IPS-NIHi7 (cell line): ENCODE data around the gene OR2T10.
"Not testable (repeated sequence)": the region's sequence is repeated elsewhere in the genome, so short reads cannot be mapped to it uniquely, and the experiment has no call there.

Source experiments
- DNase-seq: peaks from one replicate; pipeline ENCODE4 v3.0.0; 2012; ENCODE audit warnings: mixed read lengths; ENCODE audit errors: extremely low spot score

OR2T10 gene

GRCh38 chr1:248597589-248597988 is at the start of gene OR2T10:
Gene OR2T10, minus strand, starts transcription at chr1:248597700. Its CDS starts 3,932 bp downstream, at chr1:248593768.
- DNase-seq: no peak

DNA sequence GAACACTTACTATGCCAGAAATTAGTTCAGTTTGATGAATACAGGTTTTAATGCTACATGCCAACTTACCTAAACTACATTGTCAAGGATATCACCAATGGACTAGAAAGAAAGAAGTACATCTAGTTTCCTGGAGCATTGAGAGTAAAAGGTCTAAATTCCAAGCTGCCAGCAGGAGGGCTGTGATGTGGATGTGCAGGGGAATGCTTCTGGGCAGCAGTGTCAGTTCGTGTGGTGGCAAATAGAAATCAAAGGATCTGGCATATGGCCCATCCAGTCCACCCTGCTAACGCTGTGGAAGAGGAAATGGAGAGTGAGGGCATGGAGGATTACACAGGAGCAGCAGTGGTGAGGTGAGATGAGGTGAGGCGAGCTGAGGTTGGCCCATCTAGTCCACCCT is 47.7 kb upstream of the OR2T10 start, which contains the start of gene OR2T35:
Gene OR2T35, minus strand, starts transcription at position 101 of the 400 bp plus-strand sequence. CDS start 6,020 bp downstream, outside the sequence.
- DNase-seq: not testable (repeated sequence)

GRCh38 chr1:248642971-248643651 is 45.6 kb upstream of the OR2T10 start:
- not testable (repeated sequence) for DNase-seq

DNA sequence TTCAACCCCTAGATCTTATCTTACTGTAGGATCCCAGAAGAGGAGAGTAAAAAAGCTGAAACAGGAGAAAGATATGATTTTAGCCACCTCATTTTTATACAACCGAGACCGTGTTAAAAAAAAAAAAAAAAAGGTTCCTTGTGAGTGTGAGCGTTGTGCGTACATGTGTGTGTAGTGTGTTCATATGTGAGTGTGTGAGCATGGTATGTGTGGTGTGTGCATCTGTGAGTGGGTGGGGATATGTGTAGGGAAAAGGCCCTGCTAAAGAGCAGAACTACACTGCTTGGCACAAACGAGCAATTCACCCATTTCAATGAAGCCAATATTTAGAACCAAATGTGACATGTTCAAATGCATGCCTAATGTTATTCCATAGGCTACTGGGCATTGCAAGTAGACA is 44.1 kb upstream of the OR2T10 start:
- not testable (repeated sequence) for DNase-seq

- DNase-seq: not testable (repeated sequence)
Measured at GRCh38 chr1:248640906-248641305, 43.4 kb upstream of the OR2T10 start.

GRCh38 chr1:248639652-248640051 is 42.2 kb upstream of the OR2T10 start:
- not testable (repeated sequence) for DNase-seq

GRCh38 chr1:248636612-248637011 is 39.1 kb upstream of the OR2T10 start:
- DNase-seq: not testable (repeated sequence)

DNA sequence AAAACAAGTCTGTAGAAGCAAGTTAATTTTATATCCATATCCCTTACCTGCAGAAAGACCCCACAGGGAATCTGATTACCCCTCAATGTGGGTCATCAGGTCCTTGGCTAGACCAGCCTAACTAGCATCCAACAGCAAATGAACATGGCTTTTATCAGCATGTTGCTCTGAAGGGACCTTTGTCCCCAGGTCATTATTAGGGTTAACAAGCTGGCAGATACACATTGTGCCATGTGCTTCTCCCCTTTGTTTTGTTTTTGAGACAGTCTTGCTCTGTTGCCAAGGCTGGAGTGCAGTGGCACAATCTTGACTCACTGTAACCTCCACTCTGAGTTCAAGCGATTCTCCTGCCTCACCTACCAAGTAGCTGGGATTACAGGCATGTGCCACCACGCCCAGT is 37.5 kb upstream of the OR2T10 start, which contains the start of gene OR2T11:
Gene OR2T11, minus strand, starts transcription at position 101 of the 400 bp plus-strand sequence. CDS start 7,963 bp downstream, outside the sequence.
- DNase-seq: not testable (repeated sequence)

DNA sequence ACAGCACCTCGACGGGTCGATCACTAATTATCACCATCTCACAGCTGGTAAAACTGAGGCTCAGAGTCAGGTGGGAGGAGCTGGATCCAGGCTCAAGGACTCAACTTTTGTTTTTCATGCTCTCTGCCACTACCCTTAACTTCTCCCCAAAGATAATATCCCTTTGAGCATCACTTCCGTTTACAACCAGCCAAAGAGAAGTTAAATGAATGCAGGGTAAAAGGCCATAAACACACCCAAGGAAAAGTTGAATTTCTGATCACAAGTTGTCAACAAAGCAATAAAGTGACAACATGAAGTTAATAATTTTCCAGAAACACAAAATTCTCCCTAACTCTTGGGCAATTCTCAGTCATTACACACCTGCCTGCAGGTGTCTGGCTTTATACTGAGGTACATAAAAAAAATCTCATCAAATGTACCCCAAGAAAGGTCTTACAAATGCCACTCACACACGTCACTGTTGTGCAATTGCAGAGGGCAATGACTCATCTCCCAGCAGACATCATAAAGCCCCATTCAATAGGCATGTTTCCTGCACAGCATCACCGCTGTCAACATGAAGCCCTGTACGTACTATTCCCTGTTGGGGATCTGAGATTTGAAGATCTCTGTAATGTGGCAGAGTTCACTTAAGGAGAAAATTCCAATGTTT is 34.0 kb upstream of the OR2T10 start:
- no peak for DNase-seq

GRCh38 chr1:248630551-248630950 is 33.1 kb upstream of the OR2T10 start:
- no peak for DNase-seq

DNA sequence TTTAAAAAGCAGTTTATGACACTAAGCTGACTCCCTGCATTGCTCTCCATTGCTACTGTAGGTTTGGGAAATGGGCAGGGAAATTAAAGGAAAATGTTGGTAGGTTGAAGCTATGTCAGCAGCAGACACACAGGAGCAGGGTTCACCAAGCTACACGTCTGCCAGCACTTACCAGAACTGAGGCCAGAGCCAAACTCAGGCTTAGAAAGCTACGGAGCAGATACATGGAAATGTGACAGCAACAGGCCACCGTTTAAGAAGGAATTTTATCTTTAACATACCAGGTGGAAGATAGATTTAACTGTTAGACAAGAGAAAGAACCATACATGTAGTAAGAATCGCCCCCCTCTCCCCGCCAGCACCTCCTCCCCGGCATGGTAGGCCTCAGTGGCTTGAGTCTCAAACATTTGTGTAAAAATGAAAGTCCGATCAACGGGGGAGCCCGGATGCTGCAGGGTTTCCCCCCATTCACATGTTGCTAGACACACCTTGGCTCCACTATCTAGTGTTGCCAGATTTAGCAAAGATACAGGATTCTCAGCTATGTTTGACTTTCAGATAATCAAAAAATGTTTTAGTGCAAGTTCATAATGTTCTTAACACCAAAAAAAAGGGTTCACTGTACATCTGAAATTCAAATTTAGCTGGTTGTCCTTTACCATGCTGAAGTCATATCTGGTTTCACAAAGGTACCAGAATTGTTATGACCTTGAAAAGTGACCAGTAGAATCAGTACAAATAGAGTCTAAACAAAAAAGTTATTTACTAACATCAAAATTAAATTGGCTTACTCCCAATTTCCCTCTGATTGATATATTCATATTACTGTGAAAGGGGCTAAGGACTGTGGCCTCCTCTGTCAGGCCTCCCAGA is 30.7 kb upstream of the OR2T10 start:
- DNase-seq: no peak

DNA sequence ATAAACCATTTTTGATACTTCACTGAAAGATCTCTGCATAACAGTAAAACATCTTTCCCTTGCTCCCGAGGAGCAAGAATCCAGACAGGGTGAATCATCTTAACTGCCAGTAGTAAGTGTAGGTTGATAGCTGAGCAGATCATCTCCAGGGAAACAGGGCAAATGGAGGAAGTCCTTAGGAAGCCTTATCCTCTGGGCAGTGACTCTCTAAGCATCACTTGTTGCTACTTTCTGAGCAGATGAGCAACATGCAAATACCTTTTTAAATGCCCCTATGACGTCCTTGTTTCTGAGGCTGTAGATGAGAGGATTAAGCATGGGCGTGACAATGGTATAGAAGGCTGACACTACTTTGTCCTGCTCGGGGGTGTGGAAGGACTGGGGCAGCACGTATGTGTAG is 28.5 kb upstream of the OR2T10 start:
- DNase-seq: no peak

DNA sequence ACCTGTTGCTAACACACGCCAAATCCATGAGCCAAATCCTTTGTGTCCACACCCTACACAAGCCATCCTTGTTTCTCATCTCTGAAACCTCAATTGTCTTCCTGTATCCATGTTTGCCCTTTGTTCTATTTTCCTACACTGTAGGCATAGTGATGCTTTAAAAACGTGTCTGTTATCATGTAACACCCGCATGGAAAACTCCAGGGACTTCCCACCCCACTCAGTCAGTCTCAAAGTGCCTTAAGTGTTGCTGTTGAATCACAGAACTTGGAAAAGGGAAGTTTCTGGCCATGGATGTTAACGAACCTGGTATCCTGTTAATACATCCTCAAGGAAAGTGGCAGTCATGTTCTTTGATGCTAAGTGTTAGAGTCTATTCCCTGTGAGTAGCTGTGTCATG is 27.7 kb upstream of the OR2T10 start:
- no peak for DNase-seq

- no peak for DNase-seq
Measured at GRCh38 chr1:248622570-248623001, 25.1 kb upstream of the OR2T10 start.

DNA sequence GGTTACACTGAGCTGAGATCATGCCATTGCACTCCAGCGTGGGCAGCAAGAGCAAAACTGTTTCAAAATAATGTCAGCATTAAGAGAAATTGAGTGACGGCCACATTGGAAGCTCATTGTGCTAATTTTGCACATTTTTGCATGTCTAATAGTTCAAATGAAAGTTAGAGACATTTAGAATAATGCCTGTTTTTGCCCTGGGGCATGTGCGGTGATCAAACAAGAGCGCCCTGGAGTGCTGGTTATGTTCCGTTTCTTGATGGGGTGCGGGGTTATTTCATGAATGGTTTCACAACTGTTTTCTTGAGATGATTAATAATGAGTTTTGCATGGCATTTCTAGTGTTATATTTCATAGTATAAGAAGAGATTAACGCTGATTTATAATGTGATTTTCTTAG is 24.3 kb upstream of the OR2T10 start:
- DNase-seq: no peak

DNA sequence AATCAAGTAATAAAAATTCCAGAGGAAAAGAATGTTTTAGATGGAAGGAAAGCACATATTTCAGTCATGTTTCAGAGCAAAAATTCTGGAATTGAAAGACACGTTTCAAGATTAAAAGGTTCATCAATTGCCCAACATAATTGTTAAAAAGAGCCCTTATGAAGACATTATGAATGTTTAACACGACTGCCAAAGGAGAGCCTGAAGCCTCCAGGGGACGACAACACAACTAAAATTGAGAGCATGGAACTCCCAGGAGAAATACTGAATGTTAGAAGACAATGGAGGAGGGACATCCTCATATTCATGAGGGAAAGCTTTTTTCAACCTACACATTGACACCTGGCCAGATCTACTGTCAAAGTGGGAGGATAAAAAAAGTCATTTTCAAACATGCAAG is 21.4 kb upstream of the OR2T10 start:
- no peak for DNase-seq

- no peak for DNase-seq
Measured at GRCh38 chr1:248618119-248618518, 20.6 kb upstream of the OR2T10 start.

GRCh38 chr1:248613742-248614141 is 16.2 kb upstream of the OR2T10 start:
- DNase-seq: no peak

DNA sequence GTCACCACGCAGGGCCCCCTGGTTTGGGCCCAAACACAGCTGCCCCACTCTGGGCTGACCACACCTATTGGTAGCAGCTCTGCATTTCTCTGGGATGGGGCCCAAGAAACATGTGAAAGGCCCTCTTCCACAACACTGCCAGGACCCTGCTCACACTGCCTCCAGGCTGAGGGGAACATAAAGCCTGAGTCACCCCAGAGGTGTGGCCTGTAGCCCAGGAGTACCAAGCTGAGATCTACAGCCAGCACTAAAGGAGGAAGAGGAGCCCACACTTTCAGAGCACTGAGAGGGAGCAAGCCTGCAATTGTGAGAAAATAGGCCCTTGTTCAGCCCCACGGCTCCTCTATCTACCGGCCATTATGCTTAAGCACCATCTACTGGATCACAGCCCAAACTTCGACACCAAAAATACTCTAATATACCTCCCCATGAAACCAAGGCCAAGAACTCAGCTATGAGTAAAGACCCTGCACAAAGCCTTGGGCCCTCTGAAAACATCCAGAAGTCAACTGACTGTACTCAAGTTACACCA is 14.4 kb upstream of the OR2T10 start:
- no peak for DNase-seq

- DNase-seq: no peak
Measured at GRCh38 chr1:248610301-248610700, 12.8 kb upstream of the OR2T10 start.

- no peak for DNase-seq
Measured at GRCh38 chr1:248599396-248599795, 1.9 kb upstream of the OR2T10 start.

DNA sequence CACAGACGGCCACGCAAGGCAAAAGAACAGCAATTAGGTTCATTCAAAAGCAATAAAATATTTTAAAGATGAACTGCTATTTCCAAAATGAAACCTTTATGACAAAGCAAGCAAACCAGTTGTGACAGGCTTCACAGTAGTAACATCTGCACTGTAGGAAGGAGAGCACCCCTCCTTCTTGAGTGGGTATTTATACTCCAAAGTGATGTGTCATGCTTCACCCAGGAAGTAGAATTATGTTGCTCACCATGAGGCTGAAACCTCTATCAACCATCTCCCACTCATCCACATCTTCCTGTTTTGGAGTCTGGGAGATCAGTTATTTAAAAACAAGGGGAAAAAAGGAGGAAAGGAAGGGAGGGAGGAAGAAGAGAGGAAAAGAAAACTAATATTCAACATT is 885 bp downstream of the OR2T10 start:
- no peak for DNase-seq
